Muscle of leg (tissue), 11 donors: Measurements from ENCODE around the gene CTSF. TPM values are rescaled to one million over a fixed set of nuclear protein-coding genes. Genes with fewer than 3 reads are reported as not detected.
A peak's percentile ranks its signal among the peaks of the same experiment; 100 is the strongest.

Source experiments
- DNase-seq: peaks from one replicate; pipeline ENCODE4 v3.0.0; 2013
- H3K27ac ChIP-seq: one replicate; pipeline ENCODE4 v1.5.1; 2013; ENCODE audit warnings: mild to moderate bottlenecking, low read length, control low read depth
- H3K27me3 ChIP-seq: one replicate; pipeline ENCODE4 v1.6.1; 2013; ENCODE audit warnings: low read length; ENCODE audit not compliant: control insufficient read depth, insufficient read depth
- H3K36me3 ChIP-seq: one replicate; pipeline ENCODE4 v1.6.1; 2013; ENCODE audit warnings: low read length; ENCODE audit not compliant: control insufficient read depth, insufficient read depth
- H3K4me1 ChIP-seq: one replicate; pipeline ENCODE4 v1.6.1; 2013; ENCODE audit warnings: low read length; ENCODE audit not compliant: control insufficient read depth, insufficient read depth
- H3K4me3 ChIP-seq: one replicate; pipeline ENCODE4 v1.5.1; 2013; ENCODE audit warnings: low read length, control low read depth
- H3K9me3 ChIP-seq: replicated peaks from 2 replicates; pipeline ENCODE4 v1.6.1; 2013; ENCODE audit warnings: low read depth, low read length; ENCODE audit not compliant: control insufficient read depth
- WGBS: methylation state at CpG from one replicate; pipeline ENCODE4 v1.1.5; 2013; ENCODE audit warnings: missing lambda C conversion rate; ENCODE audit not compliant: insufficient coverage; 5-methylcytosine and 5-hydroxymethylcytosine counted together
- polyA plus RNA-seq, 8 donors: library from polyadenylated mRNA; unstranded; fragments of 120-200 nt; gene quantifications; one replicate each; pipeline versions ENCODE4 v1.2.1 to v1.2.3, GENCODE V29; 2013; ENCODE audit warnings: inconsistent platforms in 1 of 8, low replicate concordance in 1 of 8; ENCODE audit not compliant: insufficient read length in 8 of 8, insufficient read depth in 1 of 8
- total RNA-seq: library from RNA; stranded (reverse); fragments of 120-200 nt; gene quantifications from one replicate; pipeline ENCODE4 v1.2.4, GENCODE V29; 2013

CTSF gene
- total and polyA plus RNA-seq, 9 donors, result 22.4 to 36.7 (median 26.4) TPM

DNA sequence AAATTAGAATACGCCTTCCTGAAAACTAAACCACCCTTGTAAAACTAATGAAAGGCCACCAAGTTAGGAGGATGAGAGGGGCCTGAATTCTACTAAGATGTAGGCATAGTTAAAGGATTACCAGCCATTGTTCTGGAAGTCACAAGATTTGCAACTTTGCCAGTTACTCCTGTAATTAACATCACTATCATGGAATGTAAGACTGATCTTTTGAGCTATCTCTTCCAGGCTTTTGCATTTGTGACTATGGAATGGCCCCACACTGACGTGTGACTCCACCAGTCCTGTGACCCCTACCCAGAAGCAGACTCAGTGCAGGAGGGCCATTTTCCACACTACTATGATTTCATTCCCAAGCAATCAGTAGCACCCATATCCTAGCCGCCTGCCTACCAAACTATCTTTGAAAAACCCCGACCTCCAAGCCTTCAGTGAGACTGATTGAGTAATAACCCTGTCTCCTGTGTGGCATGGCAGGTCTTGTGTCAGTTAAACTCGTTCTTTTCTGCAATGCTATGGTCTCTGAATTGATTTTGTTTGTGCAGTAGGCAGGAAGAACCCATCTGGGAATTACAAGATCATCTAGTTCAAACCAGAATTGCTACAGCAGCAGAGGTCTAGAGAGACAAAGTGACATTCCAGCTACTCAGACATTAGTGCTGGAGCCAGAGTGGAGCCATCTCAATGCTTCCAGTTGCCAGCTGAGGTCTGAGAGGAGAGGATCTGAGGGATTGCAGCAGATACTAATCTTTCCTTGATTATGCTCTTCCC, 1.9 kb upstream of the CTSF start:
- Histone ChIP-seq H3K27me3 (peaks cover 4% of the 10 kb centered on the region), H3K4me3 (no peak overlapping the region), H3K4me1 (peaks cover 10% of the 10 kb centered on the region), H3K9me3 (no peaks in the 10 kb centered on the region), H3K36me3 (peaks cover 4% of the 10 kb centered on the region), H3K27ac (no peak overlapping the region)
- DNase-seq, result no peak
- WGBS, result 18% methylated on average over 2 of the region's 5 CpGs

DNA sequence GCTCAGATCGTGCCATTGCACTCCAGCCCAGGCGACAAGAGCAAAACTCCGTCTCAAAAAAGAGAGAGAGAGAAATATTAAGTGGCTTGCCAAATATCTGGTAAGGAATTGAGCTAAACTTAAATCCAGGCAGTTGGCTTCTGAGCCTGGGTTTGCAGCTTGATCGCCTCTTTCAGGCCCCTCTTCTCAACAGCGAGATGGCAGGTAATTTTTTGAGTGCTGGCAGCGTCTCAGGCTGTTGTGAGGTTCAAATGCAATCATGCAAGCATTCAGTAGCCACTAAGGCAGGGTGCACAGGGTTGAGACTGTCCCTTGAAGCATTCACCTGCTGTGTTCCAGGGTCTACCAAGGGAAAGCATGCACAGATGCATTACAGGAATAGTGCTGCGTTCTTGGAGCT, 670 bp upstream of the CTSF start:
- Histone ChIP-seq H3K9me3 (no peaks in the 10 kb centered on the region), H3K4me1 (peaks cover 10% of the 10 kb centered on the region), H3K27ac (no peak overlapping the region), H3K36me3 (peaks cover 5% of the 10 kb centered on the region), H3K27me3 (peaks cover 4% of the 10 kb centered on the region), H3K4me3 (no peak overlapping the region)
- 72% methylated on average over 7 of the region's 7 CpGs for WGBS
- DNase-seq, result no peak

DNA sequence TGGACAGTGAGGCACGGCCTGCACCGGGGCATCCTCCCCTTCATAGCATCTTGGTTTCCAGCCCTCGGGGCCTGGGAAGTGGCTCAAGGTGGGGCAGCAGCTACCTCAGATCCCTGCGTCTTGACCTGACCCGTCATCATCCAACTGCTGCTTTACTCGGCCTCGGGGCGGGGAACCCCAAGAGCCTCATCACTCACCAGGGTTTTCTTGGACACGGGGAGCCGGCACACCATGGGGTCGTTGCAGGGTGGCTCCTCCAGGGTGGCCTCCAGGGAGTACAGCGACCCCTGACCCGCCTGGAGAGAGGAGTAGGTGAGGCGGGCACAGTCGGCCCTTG, 651 bp downstream of the CTSF start:
- Histone ChIP-seq H3K4me3 (peak overlapping the region; percentile 37), H3K36me3 (peaks cover 15% of the 10 kb centered on the region), H3K27ac (no peak overlapping the region), H3K27me3 (peaks cover 4% of the 10 kb centered on the region), H3K4me1 (peaks cover 10% of the 10 kb centered on the region), H3K9me3 (no peaks in the 10 kb centered on the region)
- no peak for DNase-seq
- 29% methylated on average over 10 of the region's 15 CpGs for WGBS

DNA sequence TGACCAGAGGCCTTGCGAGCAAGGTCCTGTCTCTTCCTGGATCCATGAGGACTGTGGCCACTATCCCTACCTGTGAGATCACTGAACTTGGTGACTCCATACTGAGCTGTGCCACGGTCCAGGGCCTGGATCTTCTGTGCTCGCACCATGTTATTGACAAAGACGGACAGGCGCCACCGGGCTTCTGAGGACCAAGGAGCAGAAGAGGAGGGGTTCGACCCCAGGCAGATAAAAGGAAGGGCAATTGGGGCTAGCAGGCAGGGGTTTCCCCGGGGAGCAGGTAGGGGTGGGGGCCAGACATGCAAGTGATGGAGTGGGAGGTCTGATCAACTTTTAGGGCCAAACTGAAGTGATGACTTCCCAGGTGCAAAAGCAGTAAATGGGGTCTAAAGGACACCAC, 2.2 kb downstream of the CTSF start:
- H3K36me3 ChIP-seq, result peaks cover 18% of the 10 kb centered on the region
- no peaks in the 10 kb centered on the region for H3K9me3 ChIP-seq
- no peak overlapping the region for H3K27ac ChIP-seq
- WGBS, result 93% methylated on average over 8 of the region's 8 CpGs
- H3K27me3 ChIP-seq, result peaks cover 4% of the 10 kb centered on the region
- no peak overlapping the region for H3K4me3 ChIP-seq
- DNase-seq, result no peak
- H3K4me1 ChIP-seq, result peaks cover 10% of the 10 kb centered on the region

DNA sequence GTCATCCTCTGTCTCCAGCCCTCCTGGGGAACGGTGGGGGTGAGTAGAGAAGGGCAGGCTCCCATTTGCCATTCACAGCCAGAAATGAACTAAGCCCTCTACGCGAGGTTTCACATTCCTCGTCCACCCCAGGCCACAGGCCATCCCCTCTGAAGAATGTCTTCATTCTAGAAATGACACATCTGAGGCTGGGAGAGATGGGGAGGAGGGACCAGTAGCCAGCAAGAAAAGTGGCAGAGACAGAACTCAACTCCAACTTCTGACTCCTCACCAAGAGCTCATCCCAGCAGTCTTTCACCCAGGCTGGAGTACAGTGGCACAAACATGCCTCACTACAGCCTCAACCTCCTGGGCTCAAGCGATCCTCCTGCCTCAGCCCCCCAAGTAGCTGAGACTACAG, 3.4 kb downstream of the CTSF start:
- no peak overlapping the region for H3K4me3 ChIP-seq
- peaks cover 18% of the 10 kb centered on the region for H3K36me3 ChIP-seq
- no peaks in the 10 kb centered on the region for H3K9me3 ChIP-seq
- no peak overlapping the region for H3K27ac ChIP-seq
- DNase-seq, result no peak
- peaks cover 10% of the 10 kb centered on the region for H3K4me1 ChIP-seq
- peaks cover 4% of the 10 kb centered on the region for H3K27me3 ChIP-seq
- no CpG with 5 or more reads among the region's 5 CpGs for WGBS

DNA sequence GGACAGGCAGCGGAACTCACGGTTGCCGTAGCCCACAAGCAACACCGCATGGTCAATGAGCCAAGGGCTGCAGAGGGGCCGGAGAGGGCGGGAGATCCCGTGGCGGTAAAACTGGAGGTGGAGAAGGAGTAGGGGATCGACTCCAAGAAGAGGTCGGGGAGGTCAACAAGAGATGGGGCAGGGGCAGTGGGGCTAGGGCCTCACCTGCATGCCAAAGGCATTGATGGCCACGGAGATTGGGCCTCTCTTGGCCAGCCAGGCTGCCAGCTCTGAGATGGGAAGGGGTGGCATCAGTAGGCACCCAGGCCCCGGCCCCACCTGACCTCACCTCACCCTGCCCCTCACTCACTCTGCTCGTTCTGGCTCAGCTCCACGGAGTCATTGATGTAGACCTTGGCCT, 3.9 kb downstream of the CTSF start:
- H3K27me3 ChIP-seq, result peaks cover 4% of the 10 kb centered on the region
- peaks cover 18% of the 10 kb centered on the region for H3K36me3 ChIP-seq
- no peaks in the 10 kb centered on the region for H3K9me3 ChIP-seq
- no peak overlapping the region for H3K27ac ChIP-seq
- 94% methylated on average over 10 of the region's 14 CpGs for WGBS
- peaks cover 10% of the 10 kb centered on the region for H3K4me1 ChIP-seq
- no peak overlapping the region for H3K4me3 ChIP-seq
- no peak for DNase-seq

DNA sequence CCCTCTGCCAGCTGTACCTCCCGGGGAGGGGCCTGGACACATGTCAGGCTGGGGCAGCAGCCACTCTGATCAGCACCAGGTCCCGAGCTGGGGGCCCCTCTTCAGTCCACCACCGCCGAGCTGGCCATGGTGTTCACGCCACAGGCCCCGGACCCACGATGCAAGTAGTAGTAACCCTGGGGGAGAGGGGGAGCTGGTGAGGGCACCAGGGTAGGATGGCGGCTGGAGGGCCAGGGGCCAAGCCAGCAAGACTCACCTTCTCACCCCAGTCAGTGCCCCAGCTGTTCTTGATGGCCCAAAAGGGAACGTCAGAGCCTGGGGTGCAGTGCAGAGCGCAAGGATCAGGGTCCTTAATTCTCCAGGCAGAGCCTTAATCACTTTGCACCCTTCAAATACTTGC, 4.6 kb downstream of the CTSF start:
- peaks cover 13% of the 10 kb centered on the region for H3K4me1 ChIP-seq
- peaks cover 18% of the 10 kb centered on the region for H3K36me3 ChIP-seq
- no peak overlapping the region for H3K27ac ChIP-seq
- 84% methylated on average over 2 of the region's 10 CpGs for WGBS
- H3K9me3 ChIP-seq, result no peaks in the 10 kb centered on the region
- DNase-seq, result no peak
- no peak overlapping the region for H3K4me3 ChIP-seq
- peaks cover 7% of the 10 kb centered on the region for H3K27me3 ChIP-seq

DNA sequence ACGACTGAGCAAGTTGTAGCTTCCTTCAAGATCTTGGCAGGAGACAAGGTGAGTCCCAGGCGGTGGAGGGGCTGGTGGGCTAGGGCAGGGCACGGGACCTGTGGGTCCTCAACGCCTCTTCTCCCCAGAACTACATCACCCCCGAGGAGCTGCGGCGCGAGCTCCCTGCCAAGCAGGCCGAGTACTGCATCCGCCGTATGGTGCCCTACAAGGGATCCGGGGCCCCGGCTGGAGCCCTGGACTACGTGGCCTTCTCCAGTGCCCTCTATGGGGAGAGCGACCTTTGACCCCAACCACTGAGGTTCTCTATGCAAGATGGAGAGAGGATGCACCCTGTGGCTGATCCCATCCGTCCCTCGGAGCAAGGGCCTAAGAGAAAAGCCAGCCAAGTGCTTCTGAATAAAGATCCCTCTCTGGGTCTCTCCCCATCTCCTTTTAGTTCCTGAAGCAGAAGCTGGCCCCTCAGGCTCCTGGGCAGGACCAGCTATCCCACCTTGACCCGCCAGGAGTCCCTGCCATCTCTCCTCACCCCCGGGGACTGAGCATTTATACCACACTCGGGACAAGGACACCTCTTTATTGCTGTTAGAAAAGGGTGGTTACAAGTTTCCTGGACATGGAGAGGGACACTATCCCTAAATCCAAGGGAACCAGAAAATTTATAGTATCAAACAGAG, 5.4 kb downstream of the CTSF start:
- no peak overlapping the region for H3K4me3 ChIP-seq
- H3K27ac ChIP-seq, result no peak overlapping the region
- WGBS, result 88% methylated on average over 18 of the region's 20 CpGs
- no peak for DNase-seq
- peaks cover 12% of the 10 kb centered on the region for H3K27me3 ChIP-seq
- H3K4me1 ChIP-seq, result peaks cover 10% of the 10 kb centered on the region
- no peaks in the 10 kb centered on the region for H3K9me3 ChIP-seq
- H3K36me3 ChIP-seq, result peaks cover 18% of the 10 kb centered on the region

DNA sequence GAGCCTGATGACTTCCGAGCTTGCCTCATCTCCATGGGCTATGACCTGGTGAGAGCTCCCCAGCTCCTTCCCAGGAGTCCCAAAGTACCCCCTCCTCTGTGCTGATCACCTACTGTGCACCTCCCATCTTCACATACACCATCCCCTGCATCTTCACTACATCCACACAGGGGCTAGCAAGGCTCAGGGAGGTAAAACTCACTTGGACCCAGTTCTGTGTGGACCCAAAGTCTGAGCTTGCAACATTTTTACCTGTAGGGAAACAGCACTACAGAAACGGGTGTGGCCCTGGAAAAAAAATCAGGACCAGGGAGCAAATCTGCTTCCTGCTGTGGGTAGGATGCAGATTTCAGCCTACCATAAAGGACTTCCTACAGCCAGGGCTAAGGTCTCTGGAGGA, 6.1 kb downstream of the CTSF start:
- Histone ChIP-seq H3K27me3 (peaks cover 13% of the 10 kb centered on the region), H3K4me3 (no peak overlapping the region), H3K36me3 (peaks cover 18% of the 10 kb centered on the region), H3K4me1 (peaks cover 4% of the 10 kb centered on the region), H3K27ac (no peak overlapping the region), H3K9me3 (no peaks in the 10 kb centered on the region)
- no peak for DNase-seq
- 80% methylated on average over 2 of the region's 2 CpGs for WGBS

DNA sequence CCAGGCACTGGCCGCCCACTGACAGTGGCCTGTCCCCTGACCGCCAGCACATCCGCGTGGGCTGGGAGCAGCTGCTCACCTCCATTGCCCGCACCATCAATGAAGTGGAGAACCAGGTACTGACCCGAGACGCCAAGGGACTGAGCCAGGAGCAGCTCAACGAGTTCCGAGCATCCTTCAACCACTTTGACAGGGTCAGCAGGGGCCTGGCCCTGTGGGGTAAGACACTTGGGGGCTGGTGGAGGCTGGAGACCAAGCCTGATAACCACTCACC, 6.5 kb downstream of the CTSF start:
- H3K36me3 ChIP-seq, result peaks cover 18% of the 10 kb centered on the region
- peaks cover 13% of the 10 kb centered on the region for H3K27me3 ChIP-seq
- H3K4me3 ChIP-seq, result no peak overlapping the region
- H3K4me1 ChIP-seq, result peaks cover 4% of the 10 kb centered on the region
- H3K27ac ChIP-seq, result no peak overlapping the region
- no peaks in the 10 kb centered on the region for H3K9me3 ChIP-seq
- WGBS, result 91% methylated on average over 7 of the region's 9 CpGs
- no peak for DNase-seq
